ENCODE data around the gene SLC37A2. TPM values are rescaled to one million over a fixed set of nuclear protein-coding genes. Genes with fewer than 3 reads are reported as not detected.
A peak's percentile ranks its signal among the peaks of the same experiment; 100 is the strongest.

SLC37A2 gene
- total and polyA plus RNA-seq, 5 experiments from 2014 or later, result 0.04 to 2.4 (median 0.69) TPM; not detected in 1

- H3K4me1 Mint-ChIP-seq, result peaks cover 0 to 9% (median 2%) of the 10 kb centered on the region in 4 donors
- peaks cover 0 to 2% (median 0%) of the 10 kb centered on the region in 9 donors for H3K9me3 Mint-ChIP-seq
- ATAC-seq (no peak), DNase-seq (no peak)
- peaks cover 19 to 45% (median 30%) of the 10 kb centered on the region in 5 donors for H3K27me3 Mint-ChIP-seq
- no peak overlapping the region for H3K4me3 Mint-ChIP-seq
- no peak overlapping the region for H3K27ac Mint-ChIP-seq
- H3K36me3 Mint-ChIP-seq, result no peaks in the 10 kb centered on the region
- POLR2A ChIA-PET, result interaction anchor here (0.8 kb wide), 1 partner anchor 204 kb away, joined by 3 read pairs; no protein-coding TSS in a partner anchor
Measured at GRCh38 chr11:125124618-125124992, 61.5 kb downstream of the SLC37A2 start.

GRCh38 chr11:125128450-125128849, 65.3 kb downstream of the SLC37A2 start:
- POLR2A ChIA-PET, result no interaction called here
- peaks cover 23 to 63% (median 50%) of the 10 kb centered on the region in 5 donors for H3K27me3 Mint-ChIP-seq
- DNase-seq (no peak), ATAC-seq (no peak)
- H3K36me3 Mint-ChIP-seq, result peaks cover 0 to 6% (median 0%) of the 10 kb centered on the region in 3 donors
- H3K27ac Mint-ChIP-seq, result no peak overlapping the region
- H3K4me3 Mint-ChIP-seq, result no peak overlapping the region
- H3K4me1 Mint-ChIP-seq, result peaks cover 0 to 9% (median 2%) of the 10 kb centered on the region in 4 donors
- H3K9me3 Mint-ChIP-seq, result peaks cover 0 to 5% (median 0%) of the 10 kb centered on the region in 9 donors

GRCh38 chr11:125129316-125129993, 66.3 kb downstream of the SLC37A2 start:
- Mint-ChIP-seq H3K36me3 (peaks cover 0 to 6% (median 0%) of the 10 kb centered on the region in 3 donors), H3K27ac (peak overlapping the region in 1 of 10 donors; percentile 6), H3K4me3 (no peak overlapping the region), H3K4me1 (peaks cover 0 to 2% (median 0%) of the 10 kb centered on the region in 4 donors), H3K27me3 (peaks cover 28 to 73% (median 53%) of the 10 kb centered on the region in 5 donors), H3K9me3 (peaks cover 0 to 5% (median 0%) of the 10 kb centered on the region in 9 donors)
- ATAC-seq (no peak), DNase-seq (no peak)
- POLR2A ChIA-PET, result no interaction called here

GRCh38 chr11:125132071-125132470, 69.0 kb downstream of the SLC37A2 start:
- Mint-ChIP-seq H3K27me3 (peaks cover 32 to 71% (median 55%) of the 10 kb centered on the region in 5 donors), H3K27ac (no peak overlapping the region), H3K4me1 (no peaks in the 10 kb centered on the region), H3K9me3 (peaks cover 0 to 5% (median 0%) of the 10 kb centered on the region in 9 donors), H3K36me3 (peaks cover 0 to 6% (median 0%) of the 10 kb centered on the region in 3 donors), H3K4me3 (no peak overlapping the region)
- POLR2A ChIA-PET, result no interaction called here
- ATAC-seq, result no peak
- no peak for DNase-seq

GRCh38 chr11:125132596-125132995, 69.5 kb downstream of the SLC37A2 start:
- DNase-seq (no peak), ATAC-seq (no peak)
- peaks cover 0 to 6% (median 0%) of the 10 kb centered on the region in 3 donors for H3K36me3 Mint-ChIP-seq
- POLR2A ChIA-PET, result no interaction called here
- H3K27ac Mint-ChIP-seq, result no peak overlapping the region
- H3K27me3 Mint-ChIP-seq, result peaks cover 28 to 66% (median 50%) of the 10 kb centered on the region in 5 donors
- H3K4me3 Mint-ChIP-seq, result no peak overlapping the region
- H3K4me1 Mint-ChIP-seq, result no peaks in the 10 kb centered on the region
- H3K9me3 Mint-ChIP-seq, result peaks cover 0 to 5% (median 0%) of the 10 kb centered on the region in 9 donors

- Mint-ChIP-seq H3K27ac (no peak overlapping the region), H3K36me3 (peaks cover 0 to 6% (median 0%) of the 10 kb centered on the region in 3 donors)
Measured at GRCh38 chr11:125136001-125136400, 72.9 kb downstream of the SLC37A2 start.

GRCh38 chr11:125138966-125139365, 75.9 kb downstream of the SLC37A2 start:
- no peak for DNase-seq
- no peak for ATAC-seq
- peaks cover 22 to 66% (median 34%) of the 10 kb centered on the region in 5 donors for H3K27me3 Mint-ChIP-seq
- peaks cover 3 to 6% (median 4%) of the 10 kb centered on the region in 4 donors for H3K4me1 Mint-ChIP-seq
- H3K4me3 Mint-ChIP-seq, result no peak overlapping the region
- H3K9me3 Mint-ChIP-seq, result no peaks in the 10 kb centered on the region
- H3K36me3 Mint-ChIP-seq, result no peaks in the 10 kb centered on the region
- H3K27ac Mint-ChIP-seq, result peak overlapping the region in 1 of 10 donors; percentile 70
- POLR2A ChIA-PET, result no interaction called here

More at GRCh38 chr11:125136001-125136400, 72.9 kb downstream of the SLC37A2 start:
- H3K4me1 Mint-ChIP-seq, result no peaks in the 10 kb centered on the region
- H3K9me3 Mint-ChIP-seq, result peaks cover 0 to 5% (median 0%) of the 10 kb centered on the region in 9 donors
- POLR2A ChIA-PET, result no interaction called here
- H3K4me3 Mint-ChIP-seq, result no peak overlapping the region
- DNase-seq, result no peak
- H3K27me3 Mint-ChIP-seq, result peaks cover 25 to 66% (median 46%) of the 10 kb centered on the region in 5 donors
- ATAC-seq, result no peak

- Mint-ChIP-seq H3K27me3 (peaks cover 16 to 66% (median 34%) of the 10 kb centered on the region in 5 donors), H3K4me3 (no peak overlapping the region), H3K9me3 (no peaks in the 10 kb centered on the region), H3K27ac (no peak overlapping the region), H3K36me3 (no peaks in the 10 kb centered on the region), H3K4me1 (peaks cover 3 to 6% (median 4%) of the 10 kb centered on the region in 4 donors)
- no peak for ATAC-seq
- no peak for DNase-seq
- POLR2A ChIA-PET, result no interaction called here
Measured at GRCh38 chr11:125139778-125140177, 76.7 kb downstream of the SLC37A2 start.

Other genes starting within 250 kb of the SLC37A2 start
- gene ROBO3, start 197.9 kb upstream of the SLC37A2 start, total RNA-seq, result 10 to 100 TPM; 49.4 to 55.0 TPM
- gene ROBO3, start 197.9 kb upstream of the SLC37A2 start, polyA plus RNA-seq, result 1 to 10 TPM; 5.8 to 7.0 (median 6.9) TPM
- gene ROBO4, start 165.4 kb upstream of the SLC37A2 start, total RNA-seq, result not detected
- under 1 TPM in 1 of 3 donors, not detected in 2; 0.04 TPM for gene ROBO4, start 165.4 kb upstream of the SLC37A2 start, polyA plus RNA-seq
- not detected for gene HEPN1, start 144.1 kb upstream of the SLC37A2 start, total RNA-seq
- not detected for gene HEPN1, start 144.1 kb upstream of the SLC37A2 start, polyA plus RNA-seq
- not detected for gene HEPACAM, start 127.3 kb upstream of the SLC37A2 start, total RNA-seq
- gene HEPACAM, start 127.3 kb upstream of the SLC37A2 start, polyA plus RNA-seq, result not detected
- gene CCDC15, start 109.1 kb upstream of the SLC37A2 start, total RNA-seq, result 1 to 10 TPM; 2.5 to 2.8 TPM
- gene CCDC15, start 109.1 kb upstream of the SLC37A2 start, polyA plus RNA-seq, result 1 to 10 TPM; 1.5 to 2.2 (median 2.1) TPM
- 10 to 100 TPM; 12.2 to 13.7 TPM for gene TMEM218, start 48.3 kb downstream of the SLC37A2 start, total RNA-seq
- 10 to 100 TPM; 30.0 to 40.1 (median 35.3) TPM for gene TMEM218, start 48.3 kb downstream of the SLC37A2 start, polyA plus RNA-seq
- gene PKNOX2, start 101.4 kb downstream of the SLC37A2 start, total RNA-seq, result not detected
- gene PKNOX2, start 101.4 kb downstream of the SLC37A2 start, polyA plus RNA-seq, result not detected

All from naive thymus-derived CD8-positive, alpha-beta T cell (primary cell).